Thoracic aorta (tissue), 2 donors: Measurements from ENCODE around the gene HNRNPK. TPM values are rescaled to one million over a fixed set of nuclear protein-coding genes. Genes with fewer than 3 reads are reported as not detected.

Experiments
- ATAC-seq: fragments of 150-250 bp; one replicate; pipeline ENCODE4 v1.8.0; 2017; ENCODE audit warnings: low read depth; ENCODE audit not compliant: insufficient number of reproducible peaks, low FRiP score
- DNase-seq: peaks from one replicate; pipeline ENCODE4 v3.0.0-alpha.2; 2020; ENCODE audit warnings: low spot score
- H3K27ac ChIP-seq, 2 donors: fragments of 200-600 bp; sonication (generic); 1 replicate in 1 of 2; 2 replicates in 1 of 2; pipeline ENCODE4 v1.5.1; 2016; ENCODE audit warnings: mild to moderate bottlenecking in 2 of 2, moderate library complexity in 2 of 2
- H3K27me3 ChIP-seq: fragments of 200-600 bp; sonication (generic); replicated peaks from 2 replicates; pipeline ENCODE4 v1.6.0; 2016; ENCODE audit warnings: mild to moderate bottlenecking; ENCODE audit not compliant: insufficient read depth
- H3K36me3 ChIP-seq: fragments of 200-600 bp; sonication (generic); one replicate; pipeline ENCODE4 v1.5.1; 2016
- H3K4me1 ChIP-seq, 2 donors: fragments of 200-600 bp; sonication (generic); 1 replicate in 1 of 2; 2 replicates in 1 of 2; pipeline versions ENCODE4 v1.5.1 to v1.6.0; 2016; ENCODE audit warnings: low read depth in 2 of 2, mild to moderate bottlenecking in 1 of 2; ENCODE audit not compliant: control insufficient read depth in 1 of 2
- H3K4me3 ChIP-seq: fragments of 200-600 bp; sonication (generic); 2 replicates; pipeline ENCODE4 v1.5.1; 2016; ENCODE audit warnings: mild to moderate bottlenecking
- H3K9me3 ChIP-seq: fragments of 200-600 bp; sonication (generic); 2 replicates; pipeline ENCODE4 v1.5.1; 2016
- CTCF ChIP-seq: fragments of 200-600 bp; sonication (generic); IDR thresholded peaks from one replicate; pipeline ENCODE4 v1.5.1; 2019; ENCODE audit warnings: antibody characterized with exemption
- total RNA-seq, 2 donors: library from RNA; depleted of rRNA; stranded (reverse); fragments of >200 nt; gene quantifications; one replicate each; pipeline versions ENCODE4 v1.1.0 to v1.2.3, GENCODE V29; 2016

The HNRNPK gene
- 100 to 1,000 TPM; 326 to 392 TPM for total RNA-seq

GRCh38 chr9:83979812-83980394 is at the start of gene HNRNPK:
Gene HNRNPK (minus strand): TSS chr9:83980215. CDS start chr9:83978252, 1,963 bp downstream.
- peak within 1 kb of the TSS; percentile 97 for H3K4me3 ChIP-seq
- no peaks in the 10 kb centered on the region for H3K9me3 ChIP-seq
- no peak for TF ChIP-seq CTCF
- DNase-seq (peak; percentile 93), ATAC-seq (peak; percentile 98)
- H3K27ac ChIP-seq: peak within 1 kb of the TSS; percentile 90 to 97
- H3K27me3 ChIP-seq: no peaks in the 10 kb centered on the region
- H3K4me1 ChIP-seq: peaks cover 24 to 40% of the 10 kb centered on the region in 2 donors
- H3K36me3 ChIP-seq: peaks cover 11% of the 10 kb centered on the region

GRCh38 chr9:84027201-84027600 is 47.2 kb upstream of the HNRNPK start:
- Histone ChIP-seq H3K4me3 (no peak overlapping the region), H3K9me3 (no peaks in the 10 kb centered on the region), H3K27me3 (no peaks in the 10 kb centered on the region), H3K4me1 (no peaks in the 10 kb centered on the region), H3K36me3 (no peaks in the 10 kb centered on the region), H3K27ac (no peak overlapping the region)
- ATAC-seq (no peak), DNase-seq (no peak)
- TF ChIP-seq CTCF: no peak

GRCh38 chr9:84024041-84024575 is 44.1 kb upstream of the HNRNPK start:
- no peak for TF ChIP-seq CTCF
- no peaks in the 10 kb centered on the region for H3K9me3 ChIP-seq
- ATAC-seq (no peak), DNase-seq (no peak)
- no peak overlapping the region for H3K27ac ChIP-seq
- no peak overlapping the region for H3K4me3 ChIP-seq
- no peaks in the 10 kb centered on the region for H3K36me3 ChIP-seq
- no peaks in the 10 kb centered on the region for H3K27me3 ChIP-seq
- H3K4me1 ChIP-seq: no peaks in the 10 kb centered on the region

GRCh38 chr9:84007662-84008061 is 27.6 kb upstream of the HNRNPK start:
- Histone ChIP-seq H3K27ac (no peak overlapping the region), H3K27me3 (no peaks in the 10 kb centered on the region), H3K4me3 (no peak overlapping the region), H3K36me3 (no peaks in the 10 kb centered on the region), H3K4me1 (no peaks in the 10 kb centered on the region), H3K9me3 (no peaks in the 10 kb centered on the region)
- TF ChIP-seq CTCF: no peak
- DNase-seq: no peak
- no peak for ATAC-seq

- no peak for DNase-seq
- Histone ChIP-seq H3K36me3 (no peaks in the 10 kb centered on the region), H3K4me3 (no peak overlapping the region), H3K27me3 (no peaks in the 10 kb centered on the region), H3K9me3 (no peaks in the 10 kb centered on the region), H3K27ac (no peak overlapping the region), H3K4me1 (peaks cover 0 to 8% of the 10 kb centered on the region in 2 donors)
- no peak for ATAC-seq
- TF ChIP-seq CTCF: no peak
These were observed 23.2 kb upstream of the HNRNPK start for GRCh38 chr9:84003246-84003645.
